GM19023 (cell line): ENCODE results near the gene ULK3.

Source experiments
- ATAC-seq: cut with Tn5 transposase; IDR thresholded peaks from one replicate; pipeline ENCODE4 v1.9.1; 2021; ENCODE audit warnings: mild to moderate bottlenecking, moderate library complexity; ENCODE audit not compliant: unreplicated experiment

ULK3 gene

DNA sequence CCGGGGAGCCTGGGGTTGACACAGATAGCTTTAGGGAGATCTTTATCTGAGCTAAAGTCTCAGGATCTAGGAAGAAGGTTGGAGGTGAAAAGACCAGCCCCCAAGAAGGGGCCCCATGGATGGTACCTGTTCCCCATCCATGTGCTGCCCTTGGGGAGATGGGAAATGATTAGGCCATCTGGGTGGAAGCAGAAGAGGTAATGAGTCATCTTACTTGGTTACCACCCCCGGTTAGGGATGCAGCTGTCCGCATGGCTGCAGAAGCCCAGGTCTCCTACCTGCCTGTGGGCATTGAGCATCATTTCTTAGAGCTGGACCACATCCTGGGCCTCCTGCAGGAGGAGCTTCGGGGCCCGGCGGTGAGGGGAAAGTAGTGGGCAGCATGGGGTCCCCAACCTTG is 19.6 kb downstream of the ULK3 start:
- no peak for ATAC-seq

DNA sequence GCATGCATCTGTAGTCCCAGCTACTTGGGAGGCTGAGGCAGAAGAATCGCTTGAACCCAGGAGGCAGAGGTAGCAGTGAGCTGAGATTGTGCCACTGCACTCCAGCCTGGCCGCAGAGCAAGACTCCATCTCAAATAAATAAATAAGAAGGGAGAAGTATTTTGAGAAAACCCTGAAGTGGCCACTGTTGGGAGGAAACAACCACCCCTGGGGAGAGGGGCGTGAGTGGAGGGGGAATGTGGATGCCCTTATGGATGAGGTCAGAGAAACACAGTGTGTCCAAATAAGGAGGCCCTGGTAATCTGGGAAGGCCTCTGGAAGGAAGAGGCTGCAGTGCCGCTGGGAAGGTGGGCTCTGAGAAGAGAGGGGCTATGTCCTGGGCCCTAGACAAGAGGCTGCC is 20.7 kb downstream of the ULK3 start:
- no peak for ATAC-seq

DNA sequence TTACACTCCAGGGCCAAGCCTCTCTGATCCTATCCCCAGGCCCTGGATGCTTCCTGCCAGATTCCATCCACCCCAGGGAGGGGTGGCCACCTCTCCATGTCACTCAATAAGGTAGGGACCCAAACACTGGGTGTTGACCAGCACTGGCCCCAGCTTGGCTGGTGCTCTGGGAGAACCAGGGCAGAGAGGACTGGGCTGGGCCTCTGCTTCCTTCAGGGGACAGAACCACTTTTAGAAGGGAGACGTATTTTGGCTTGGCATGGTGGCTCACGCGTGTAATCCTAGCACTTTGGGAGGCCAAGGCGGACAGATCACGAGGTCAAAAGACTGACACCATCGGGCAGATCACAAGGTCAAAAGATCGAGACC is 21.2 kb downstream of the ULK3 start:
- no peak for ATAC-seq

DNA sequence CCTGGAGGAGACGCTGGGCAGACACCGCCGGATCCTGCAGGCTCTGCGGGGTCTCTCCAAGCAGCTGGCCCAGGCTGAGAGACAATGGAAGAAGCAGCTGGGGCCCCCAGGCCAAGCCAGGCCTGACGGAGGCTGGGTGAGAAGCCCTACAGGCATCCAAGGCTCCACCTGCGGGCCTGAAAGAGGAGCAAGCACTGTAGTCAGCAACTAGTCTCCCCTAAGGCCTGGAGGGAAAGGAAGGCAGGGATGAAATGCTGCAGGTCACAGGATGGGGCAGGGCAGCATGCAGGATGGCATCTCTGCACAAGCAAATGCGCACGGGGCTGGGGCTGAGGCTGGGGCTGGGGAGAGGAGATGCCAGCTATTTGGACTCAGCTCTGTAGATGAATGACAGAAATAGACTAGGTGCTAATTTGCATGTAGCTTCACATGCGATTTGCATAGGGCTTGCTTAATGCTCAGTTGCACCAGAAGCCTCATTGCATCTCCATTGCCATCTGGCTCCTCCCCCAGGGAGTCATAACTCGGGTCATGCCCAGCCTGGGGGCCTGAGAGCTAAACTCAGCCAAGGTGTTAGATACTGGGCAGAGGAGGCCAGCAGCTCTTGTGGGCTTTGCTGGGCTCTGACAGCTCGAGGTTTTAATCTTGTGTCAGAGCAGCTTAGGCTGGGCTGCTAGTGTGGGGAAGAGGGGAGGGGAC is 21.7 kb downstream of the ULK3 start:
- ATAC-seq: peak; percentile 69

DNA sequence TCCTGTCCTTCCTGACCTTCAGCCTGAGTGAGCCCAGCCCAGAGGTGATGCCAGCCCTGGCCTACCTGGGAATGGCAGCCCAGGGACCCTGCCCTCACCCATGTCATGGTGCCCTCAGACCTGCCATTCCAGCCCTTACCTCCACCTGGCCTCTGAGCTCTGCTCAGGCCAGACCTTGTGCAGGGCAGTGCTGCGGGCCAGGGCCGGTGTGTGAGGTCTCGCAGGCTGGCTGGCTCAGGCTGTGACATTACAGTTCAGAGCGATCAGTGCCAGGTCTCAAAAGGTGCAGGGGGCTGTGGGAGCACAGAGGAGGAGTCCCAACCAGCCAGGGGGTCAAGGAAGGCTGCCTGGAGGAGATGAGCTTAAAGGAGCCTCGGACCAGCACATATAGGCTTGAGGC is 22.9 kb downstream of the ULK3 start:
- ATAC-seq: no peak

DNA sequence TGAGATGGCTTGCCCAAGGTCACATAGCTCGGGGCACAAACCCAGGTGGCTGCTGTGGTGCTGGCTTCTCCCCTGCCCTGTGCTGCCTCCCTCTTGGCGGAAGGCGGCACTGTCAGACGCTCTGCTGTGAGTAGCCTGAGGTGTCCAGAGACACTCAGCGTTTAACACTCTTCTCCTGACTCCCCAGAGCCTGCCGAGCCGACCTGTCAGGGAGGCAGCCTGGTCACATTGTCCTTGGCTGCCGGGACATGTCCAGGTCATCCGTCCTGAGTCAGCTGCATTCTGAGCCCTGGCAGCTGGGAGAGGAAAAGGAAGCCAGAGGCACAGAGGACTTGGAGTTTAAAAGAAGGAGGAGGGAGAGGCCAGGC is 25.6 kb downstream of the ULK3 start:
- ATAC-seq: no peak

DNA sequence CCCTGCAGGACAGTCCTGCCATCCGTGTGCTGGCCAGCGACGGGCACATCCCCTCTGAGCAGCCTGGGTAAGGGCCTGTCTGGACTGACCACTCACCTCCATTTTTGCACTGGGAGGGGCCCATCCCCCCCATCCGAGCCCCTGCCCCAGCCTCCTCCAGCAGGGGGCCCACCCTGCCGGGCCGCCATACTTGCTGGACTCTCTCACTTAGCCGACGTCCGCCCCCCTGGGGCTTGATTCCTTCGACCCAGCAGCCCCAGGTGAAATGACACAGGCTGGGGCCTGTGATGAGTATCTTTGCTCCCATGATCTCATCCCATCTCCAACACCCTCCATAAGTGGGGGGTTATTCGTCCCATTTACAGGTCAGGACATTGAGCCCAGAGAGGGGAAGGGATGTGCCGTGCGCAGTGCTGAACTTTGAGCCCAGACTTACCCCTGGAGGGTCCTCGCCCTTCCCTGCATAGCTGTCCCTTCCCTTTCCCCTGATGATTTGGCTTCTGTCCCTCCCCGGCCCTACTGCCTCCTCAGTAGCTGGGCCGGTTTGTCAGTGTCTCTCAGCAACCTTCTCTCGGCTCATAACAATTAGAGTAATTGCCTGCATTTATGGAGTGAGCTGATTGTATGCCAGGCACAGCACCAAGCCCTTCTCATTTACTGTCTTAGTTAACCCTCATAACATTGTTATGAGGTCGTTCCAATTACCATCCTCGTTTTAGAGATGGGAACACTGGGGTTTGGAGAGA is 26.2 kb downstream of the ULK3 start:
- no peak for ATAC-seq

DNA sequence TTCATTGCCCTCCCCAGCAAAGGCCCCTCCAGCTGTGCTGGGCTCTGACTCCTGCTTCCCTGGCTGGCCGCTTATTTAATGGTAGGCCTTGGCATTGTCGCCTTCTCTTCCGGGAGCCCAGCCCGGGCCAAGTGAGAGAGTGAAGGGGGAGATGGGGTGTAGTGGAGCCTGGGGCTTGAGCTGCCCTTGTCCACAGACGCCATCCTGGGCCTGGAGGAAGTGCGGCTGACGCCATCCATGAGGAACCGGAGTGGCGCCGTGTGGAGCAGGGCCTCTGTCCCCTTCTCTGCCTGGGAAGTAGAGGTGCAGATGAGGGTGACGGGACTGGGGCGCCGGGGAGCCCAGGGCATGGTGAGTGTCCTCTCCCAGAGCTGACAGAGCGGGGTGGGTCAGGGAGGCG is 27.0 kb downstream of the ULK3 start:
- ATAC-seq: no peak

DNA sequence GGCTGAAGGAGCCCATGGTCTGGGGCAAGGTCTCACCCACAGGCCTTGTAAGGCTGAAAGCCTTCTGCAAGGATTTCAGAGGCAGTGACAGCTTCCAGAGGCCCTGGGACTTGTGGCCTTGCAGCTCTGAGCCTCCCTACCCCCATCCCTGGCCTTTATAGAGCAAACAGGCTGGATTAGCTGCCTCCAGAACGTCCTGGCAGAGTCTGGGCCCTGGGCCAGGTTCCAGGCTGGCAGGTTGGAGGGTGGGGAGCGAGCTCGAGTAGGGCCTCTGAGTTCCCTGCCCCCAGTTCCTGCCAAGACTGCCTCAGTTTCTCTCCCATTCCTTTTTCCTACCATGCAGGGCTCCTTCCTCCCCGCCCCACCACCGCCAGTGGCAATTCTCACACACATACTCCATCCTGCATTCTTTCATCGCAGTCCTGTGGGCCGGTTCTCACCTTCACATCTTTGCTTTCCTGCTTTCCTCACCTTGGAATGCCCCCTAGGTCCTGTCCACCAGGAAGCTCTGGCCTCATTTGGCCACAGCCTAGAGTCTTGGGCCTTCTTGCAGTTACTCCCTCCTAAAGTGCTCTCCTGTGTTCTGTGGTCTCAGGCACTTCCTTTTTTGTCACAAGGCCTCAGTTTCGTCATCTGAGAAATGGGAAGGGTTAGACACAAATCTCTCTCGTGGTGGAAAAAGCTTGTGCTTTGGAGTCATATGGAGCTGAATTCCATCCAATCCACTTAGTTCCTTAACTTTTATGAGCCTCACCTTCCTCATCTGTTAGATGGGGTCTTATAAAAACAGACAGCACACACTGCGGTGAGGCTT is 27.6 kb downstream of the ULK3 start:
- ATAC-seq: no peak

DNA sequence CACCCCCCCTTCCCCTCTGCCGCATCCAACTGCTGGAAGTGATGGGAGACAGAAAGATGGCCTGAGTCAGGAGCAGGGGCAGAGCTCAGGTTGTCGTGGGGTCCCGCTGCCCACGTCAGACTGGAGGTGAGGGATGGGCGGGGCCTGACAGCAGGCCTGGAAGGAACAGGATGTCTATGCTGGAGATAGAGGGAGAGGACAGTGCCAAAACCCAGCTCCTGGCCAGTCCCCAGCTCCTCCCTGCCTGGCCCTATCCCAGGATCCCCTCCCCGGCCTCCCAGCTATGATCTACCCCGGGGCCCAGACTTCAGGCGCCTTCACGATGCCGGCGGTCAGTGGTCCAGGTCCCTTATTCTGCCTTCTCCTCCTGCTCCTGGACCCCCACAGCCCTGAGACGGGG is 30.4 kb downstream of the ULK3 start, which contains the start of gene LMAN1L:
TSS of gene LMAN1L (plus strand) at position 303 of the 400 bp plus-strand sequence. CDS start at position 323, 20 bp downstream.
- no peak for ATAC-seq

DNA sequence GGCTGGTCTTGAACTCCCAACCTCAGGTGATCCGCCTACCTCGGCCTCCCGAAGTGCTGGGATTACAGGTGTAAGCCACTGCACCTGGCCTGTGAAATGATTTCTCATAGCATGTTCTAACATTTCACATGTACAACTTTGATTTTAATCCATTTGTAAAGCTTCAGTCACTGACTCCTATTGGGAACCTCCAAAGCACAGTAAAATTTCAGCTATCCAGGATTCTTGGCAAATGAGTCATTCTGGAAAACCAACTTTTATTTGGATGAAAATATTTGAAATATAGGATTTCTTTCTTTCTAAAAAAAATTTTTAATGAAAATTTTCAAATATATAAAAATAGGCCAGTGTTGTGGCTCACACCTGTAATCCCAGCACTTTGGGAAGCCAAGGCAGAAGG is 33.0 kb downstream of the ULK3 start:
- no peak for ATAC-seq

DNA sequence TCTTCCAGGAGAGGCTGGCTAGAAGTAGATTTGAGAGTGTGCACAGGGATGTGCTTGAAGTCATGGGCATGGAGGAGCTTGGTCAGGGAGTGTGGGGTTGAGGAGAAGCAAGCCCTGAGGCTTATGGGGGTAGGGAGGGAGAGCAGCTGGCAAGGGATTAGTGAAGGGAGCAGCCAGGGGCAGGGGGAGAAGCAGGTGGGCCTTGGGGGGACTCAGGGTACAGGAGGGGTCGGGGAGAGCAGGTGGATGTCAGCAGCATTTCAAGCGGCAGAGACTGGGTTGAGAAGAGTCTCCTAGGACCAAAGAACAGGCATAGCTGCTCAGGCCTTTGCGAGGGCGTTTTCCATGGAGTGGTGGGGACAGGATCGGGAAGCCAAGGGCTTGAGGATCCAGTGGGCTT is 33.7 kb downstream of the ULK3 start:
- ATAC-seq: no peak

DNA sequence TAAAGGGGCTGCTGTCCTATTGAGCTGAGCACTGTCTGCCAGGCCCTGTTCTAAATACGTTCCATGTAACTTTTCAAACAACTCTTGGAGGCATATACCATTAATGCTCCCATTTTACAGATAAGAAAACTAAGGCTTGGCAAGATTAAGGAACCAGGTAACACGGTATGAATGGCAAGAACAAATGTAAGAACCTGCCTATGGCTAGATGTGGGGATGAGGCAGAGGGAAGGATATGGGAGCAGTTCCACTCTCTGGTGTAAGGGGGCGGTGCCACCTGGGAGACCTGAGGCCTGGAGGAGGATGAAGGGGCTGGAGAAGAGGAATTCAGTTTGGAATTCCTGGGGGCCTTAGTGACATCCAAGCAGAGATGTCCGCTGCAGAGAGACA is 34.1 kb downstream of the ULK3 start:
- no peak for ATAC-seq

DNA sequence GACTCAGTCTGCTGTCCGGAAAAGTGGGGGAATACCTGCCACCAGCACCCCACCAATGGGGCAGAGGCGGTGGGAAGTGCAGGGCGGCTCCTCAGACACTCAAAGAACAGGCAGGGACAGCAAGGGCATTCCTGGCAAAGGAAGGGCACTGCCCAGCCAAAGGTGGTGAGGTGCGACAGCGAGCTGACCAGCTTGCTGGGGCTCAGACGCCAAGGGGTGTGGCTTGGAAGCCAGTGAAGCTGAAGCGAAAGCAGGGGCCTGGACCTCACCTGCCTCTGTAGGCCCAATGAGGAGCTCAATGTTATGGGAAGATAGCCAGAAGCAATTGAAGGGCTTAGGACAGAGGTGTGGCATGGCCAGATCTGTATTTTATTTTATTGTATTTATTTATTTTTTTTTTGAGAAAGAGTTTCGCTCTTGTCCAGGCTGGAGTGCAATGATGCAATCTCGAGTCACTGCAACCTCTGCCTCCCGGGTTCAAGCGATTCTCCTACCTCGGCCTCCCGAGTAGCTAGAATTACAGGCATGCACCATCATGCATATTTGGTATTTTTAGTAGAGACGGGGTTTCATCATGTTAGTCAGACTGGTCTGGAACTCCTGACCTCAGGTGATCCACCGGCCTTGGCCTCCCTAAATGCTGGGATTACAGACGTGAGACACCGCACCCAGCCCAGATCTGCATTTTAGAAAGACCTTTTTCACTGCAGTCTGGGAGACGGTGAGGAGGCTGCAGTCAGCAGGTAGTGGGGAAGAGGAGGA is 34.7 kb downstream of the ULK3 start:
- ATAC-seq: no peak

DNA sequence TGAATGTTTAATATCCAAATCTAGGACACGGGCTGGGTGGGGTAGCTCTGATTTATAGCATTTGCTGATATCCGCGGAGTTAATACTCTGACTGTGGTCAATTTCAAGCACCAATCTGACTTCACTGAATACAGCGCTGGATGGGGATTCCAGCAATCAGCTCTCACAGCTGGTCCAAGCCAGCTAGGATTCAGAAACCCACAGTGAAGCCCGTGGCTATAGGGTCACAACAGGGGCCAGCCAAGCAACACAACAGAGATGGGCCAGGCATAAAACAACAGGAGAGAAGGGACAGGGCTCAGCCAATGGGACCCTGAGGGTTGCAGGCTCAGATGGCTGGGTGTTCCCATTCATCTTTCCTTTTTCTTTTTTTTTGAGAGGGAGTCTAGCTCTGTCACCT is 35.7 kb downstream of the ULK3 start:
- no peak for ATAC-seq

DNA sequence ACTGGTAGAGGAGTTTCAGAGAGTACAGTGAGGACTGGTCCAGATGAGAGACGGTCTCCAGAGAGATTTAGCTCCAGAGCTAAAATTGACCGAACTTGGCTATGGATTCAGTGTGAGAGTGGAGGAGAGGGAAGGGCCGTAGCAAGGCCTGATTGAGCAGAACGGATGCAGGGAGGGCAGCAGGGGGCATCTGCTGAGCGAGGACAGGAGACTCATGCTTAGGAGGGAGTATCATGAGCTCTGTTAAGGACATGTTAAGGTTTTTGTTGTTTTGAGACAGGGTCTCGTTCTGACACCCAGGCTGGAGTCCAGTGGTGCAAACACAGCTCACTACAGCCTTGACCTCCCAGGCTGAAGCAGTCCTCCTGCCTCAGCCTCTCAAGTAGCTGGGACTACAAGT is 38.0 kb downstream of the ULK3 start:
- ATAC-seq: no peak

DNA sequence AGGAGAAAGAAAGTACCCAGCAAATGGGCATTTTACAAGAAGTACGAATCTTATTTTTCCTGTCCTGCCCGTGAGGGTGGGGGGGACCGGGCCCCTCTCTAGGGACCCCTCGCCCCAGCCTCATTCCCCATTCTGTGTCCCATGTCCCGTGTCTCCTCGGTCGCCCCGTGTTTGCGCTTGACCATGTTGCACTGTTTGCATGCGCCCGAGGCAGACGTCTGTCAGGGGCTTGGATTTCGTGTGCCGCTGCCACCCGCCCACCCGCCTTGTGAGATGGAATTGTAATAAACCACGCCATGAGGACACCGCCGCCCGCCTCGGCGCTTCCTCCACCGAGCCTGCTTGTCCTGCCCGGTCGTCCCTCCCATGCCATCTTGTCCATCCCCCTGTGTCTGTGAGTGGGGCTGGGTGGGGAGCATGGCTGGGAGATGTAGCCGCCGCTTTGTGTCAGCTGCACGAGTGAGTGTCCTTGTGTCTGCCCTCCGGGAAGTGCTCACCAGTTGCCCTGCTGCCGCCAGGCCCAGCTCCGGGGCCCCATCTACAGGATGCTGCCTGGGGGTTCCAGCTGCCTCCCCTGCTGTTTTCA is 40.0 kb downstream of the ULK3 start:
- no peak for ATAC-seq

DNA sequence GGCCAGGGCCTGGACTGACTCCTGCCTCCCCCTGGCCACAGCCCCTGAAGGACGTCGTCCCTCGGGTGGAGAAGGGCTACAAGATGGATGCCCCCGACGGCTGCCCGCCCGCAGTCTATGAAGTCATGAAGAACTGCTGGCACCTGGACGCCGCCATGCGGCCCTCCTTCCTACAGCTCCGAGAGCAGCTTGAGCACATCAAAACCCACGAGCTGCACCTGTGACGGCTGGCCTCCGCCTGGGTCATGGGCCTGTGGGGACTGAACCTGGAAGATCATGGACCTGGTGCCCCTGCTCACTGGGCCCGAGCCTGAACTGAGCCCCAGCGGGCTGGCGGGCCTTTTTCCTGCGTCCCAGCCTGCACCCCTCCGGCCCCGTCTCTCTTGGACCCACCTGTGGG is 40.7 kb downstream of the ULK3 start:
- no peak for ATAC-seq

DNA sequence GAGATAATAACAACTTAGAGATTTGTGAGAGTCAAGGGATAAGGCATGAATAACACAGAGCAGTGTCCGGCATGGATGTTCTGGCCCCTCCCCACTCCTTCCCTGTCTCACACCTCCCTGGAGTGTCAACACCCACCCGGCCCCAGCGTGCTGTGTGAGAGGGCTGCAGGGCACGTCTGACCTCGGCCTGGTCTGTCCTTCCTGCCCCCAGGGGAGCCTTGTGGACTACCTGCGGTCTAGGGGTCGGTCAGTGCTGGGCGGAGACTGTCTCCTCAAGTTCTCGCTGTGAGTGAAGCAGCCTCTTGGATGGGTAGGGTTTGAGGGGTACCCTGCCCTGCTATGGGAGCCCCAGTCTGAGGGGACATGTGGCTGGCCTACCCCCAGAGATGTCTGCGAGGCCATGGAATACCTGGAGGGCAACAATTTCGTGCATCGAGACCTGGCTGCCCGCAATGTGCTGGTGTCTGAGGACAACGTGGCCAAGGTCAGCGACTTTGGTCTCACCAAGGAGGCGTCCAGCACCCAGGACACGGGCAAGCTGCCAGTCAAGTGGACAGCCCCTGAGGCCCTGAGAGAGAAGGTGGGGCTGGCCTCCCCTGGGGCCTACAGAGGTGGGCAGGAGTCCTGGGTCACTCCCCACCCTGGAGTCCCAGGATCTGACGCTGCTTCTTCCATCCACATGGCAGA is 41.5 kb downstream of the ULK3 start:
- no peak for ATAC-seq

DNA sequence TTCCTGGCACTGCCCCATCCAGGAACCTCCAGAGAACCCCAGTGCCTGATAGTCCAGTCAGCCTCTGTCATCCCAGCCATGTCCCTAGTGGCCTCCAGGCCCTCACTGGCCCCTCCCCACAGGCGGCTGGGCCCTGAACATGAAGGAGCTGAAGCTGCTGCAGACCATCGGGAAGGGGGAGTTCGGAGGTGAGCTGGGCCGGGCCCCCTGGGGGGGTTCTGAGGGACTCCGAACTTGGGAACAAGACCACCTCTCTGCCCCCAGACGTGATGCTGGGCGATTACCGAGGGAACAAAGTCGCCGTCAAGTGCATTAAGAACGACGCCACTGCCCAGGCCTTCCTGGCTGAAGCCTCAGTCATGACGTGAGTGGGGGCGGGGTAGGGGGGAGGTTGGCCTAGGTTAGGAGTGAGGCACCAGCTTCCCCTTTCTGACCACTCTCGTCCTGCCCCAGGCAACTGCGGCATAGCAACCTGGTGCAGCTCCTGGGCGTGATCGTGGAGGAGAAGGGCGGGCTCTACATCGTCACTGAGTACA is 42.3 kb downstream of the ULK3 start:
- ATAC-seq: no peak
